Measurements from ENCODE around the gene ZNF217.
"Not testable (repeated sequence)": the region's sequence is repeated elsewhere in the genome, so short reads cannot be mapped to it uniquely, and the experiment has no call there.

The ZNF217 gene

DNA sequence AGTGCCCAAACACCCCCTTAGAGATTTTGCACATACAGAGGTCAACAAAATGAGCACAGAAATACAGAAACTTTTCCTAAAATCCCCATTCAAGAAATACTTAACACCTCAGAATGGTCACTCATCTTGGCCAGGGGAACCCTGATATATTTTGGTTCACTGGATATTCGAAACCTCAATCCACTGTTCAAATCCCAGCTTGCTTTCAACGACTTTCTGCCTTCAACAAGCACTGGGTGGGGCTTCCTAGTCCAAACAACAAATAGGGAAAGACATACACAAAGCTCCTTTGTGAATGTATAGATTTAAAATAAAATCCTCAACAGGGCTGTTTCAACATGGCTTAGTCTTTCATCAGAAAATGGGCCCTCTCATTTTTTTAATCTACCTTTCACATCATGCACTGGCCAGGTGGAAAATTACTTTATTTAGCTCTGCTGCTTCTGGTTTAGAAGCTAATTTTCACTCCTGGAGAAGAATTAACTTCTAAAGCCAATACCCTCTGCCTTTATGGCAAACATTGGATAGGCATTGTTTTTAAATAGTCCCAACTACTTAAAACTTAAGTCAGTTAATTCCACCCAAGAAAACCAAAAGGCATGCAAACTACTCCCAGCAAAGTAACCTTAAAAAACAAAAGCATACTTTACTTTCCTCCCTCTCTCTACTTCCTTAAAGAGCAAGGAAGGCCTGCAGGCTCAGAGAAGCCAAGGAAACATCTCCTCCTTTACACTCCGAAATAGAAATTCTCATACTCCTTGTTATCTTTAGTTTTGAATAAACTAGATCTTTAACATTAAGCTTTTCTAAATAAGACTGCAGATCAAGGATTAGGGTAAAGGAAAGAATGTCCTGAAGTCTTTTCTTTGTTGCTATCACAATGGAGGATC, 9.7 kb downstream of the ZNF217 start:
- not testable (repeated sequence) for DNase-seq (ENCODE audit: low read depth in 2 of 2)

DNA sequence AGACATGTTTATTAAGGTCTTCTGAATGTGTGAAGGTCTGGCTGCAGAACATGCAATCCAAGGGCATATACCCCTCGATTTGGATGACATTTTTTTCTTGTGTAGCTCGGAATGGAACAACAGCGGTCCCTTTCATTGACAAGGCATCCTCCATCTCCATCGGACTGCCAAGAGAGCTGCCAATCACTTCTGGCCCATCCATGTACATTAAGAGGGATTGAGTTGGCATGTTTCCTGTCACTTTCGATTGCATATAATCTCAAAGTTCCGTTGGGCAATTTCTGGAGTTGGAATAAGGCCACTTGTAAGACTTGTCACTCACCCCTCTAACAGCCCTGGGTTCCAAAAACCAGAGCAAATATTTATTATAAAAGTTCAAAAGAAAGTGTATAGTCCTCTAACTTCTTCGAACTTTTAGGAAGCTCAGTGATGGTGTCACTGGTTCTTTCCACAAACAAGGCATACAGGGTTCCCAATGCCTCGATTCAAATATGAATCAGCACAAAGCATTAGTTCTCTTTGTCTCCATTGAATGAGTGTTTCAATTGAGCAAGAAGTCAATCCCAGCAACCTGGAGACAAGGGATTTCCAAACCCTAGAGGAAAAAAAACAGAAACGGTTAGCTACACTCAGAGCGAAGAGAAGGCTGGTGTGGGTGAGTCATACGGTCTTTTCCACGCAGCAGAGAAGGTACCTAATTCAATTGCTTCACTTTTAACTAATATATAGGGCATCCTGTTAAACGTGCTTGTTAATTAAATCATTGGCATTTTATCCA, 10.9 kb downstream of the ZNF217 start:
- peak; percentile 75 to 80 for DNase-seq (ENCODE audit: low read depth in 2 of 2)

DNA sequence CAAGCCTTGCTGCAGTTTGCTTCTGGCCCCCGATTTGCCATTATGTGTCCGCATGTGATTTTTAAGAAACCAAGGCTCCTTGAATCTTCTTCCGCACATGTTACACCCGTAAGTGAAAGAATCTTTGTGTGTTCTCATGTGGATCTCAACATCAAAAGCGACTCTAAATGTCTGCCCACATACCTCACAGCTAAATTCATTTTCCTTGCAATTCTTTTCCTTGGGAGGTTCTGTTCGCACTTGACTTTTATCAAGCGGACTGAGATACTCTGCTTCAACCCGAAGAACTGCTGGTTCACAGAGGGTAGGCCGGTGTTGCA, 11.4 kb downstream of the ZNF217 start:
- no peak for DNase-seq (ENCODE audit: low read depth in 2 of 2)

DNA sequence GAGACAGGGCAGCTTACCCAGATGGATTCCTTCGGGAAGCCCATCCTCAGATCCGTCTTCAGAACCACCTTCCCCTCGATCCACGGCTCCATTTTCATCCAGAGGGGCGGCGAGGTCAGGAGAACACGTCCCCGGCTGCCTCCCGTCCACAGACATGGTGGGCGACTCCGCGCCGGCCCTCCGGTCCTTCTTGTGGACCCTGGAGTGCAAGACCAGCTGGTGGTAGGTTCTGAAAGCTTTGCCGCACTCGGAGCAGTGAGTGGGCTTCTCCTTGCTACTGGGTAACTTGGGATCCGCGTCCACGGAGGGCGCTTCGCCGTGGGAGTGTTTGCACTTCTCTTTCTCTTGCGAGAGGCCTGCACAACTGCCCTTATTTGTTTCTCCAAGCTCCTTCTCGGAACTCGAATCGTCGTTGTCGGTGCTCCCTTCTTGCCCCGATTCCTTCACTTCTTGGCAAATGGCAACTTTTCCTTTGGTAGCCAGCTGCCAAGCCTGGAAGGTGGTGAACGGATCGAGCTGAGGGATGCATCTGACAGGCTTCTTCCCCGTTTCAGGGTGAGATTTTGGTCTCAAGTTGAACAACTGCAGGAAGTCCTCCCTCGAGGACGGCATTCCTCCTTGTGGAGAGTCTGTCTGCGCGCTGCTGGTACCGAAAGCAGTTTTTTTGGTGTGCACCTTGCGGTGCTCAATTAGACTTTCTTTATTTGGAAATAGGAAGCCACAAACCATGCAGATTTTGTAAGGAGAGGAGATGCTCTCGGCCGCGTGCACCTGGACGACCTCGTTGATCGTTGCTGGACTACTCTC, 12.0 kb downstream of the ZNF217 start:
- DNase-seq (ENCODE audit: low read depth in 2 of 2): no peak

DNA sequence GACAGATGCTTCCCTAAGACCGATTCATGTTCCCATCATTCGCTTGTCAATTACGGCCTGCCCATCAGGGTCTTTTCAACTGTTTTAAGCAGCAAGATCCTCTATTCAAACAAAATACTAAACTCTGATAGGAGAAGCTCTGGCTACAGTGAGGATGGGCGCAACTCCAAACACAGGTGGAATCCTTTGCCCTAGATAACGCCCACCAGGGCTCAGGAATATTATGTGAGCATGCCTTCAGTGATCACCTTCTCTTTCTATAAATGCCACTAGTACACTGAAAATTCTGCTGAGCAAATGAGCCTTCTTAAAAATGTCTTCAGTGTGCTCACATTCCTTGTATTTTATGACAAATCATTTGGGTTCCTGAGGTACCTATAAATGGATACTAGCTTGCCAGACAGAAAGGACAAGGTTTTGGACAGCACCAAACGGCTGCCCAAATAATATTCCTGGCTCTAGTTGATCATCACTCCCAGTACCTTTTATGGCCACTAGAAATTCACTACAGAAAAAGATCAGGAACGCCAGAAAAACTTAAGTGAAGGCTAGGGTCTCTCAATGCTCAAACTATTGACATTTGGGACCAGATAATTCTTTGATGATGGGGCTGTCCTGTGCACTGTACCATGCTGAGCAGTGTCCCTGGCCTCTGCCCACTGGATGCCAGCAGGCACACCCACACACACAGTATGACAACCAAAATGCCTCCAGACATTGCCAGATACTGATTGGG, 13.1 kb downstream of the ZNF217 start:
- no peak for DNase-seq (ENCODE audit: low read depth in 2 of 2)

DNA sequence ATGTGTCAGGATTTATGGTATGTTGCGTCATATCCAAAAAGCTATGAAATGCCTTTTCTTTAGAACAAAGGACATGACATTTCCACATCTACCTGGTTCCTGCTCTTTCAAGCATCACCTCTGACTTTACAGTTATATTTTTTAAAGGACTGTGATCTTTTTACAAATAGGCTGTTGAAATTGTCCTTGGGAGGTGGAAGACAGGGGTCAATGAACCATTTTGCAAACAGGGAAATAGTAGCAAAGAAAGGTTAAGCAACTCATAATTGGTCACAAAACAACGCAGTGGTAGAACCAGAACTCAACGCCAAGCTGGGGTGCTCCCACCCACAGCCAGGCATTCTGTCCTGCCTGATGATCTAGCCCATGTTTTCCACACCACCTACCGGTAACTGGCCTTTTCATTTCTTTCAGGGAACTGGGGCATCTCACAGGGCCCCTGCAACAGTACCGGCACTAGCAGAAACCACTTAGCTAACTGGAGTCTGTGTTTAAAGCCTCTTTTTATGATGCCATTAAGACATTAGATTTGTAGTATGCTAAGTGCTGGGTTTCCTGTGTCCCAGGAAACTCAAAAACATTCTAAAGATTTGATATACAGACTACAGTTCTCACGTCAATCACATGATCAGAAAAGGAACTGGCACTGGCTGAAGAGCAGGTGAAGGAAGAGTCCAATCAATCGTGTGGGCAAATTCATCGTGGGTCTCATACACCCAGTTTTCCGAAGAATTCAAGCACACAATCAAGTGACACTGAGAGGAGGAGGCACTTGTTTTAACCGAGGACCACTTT, 13.9 kb downstream of the ZNF217 start:
- peak; percentile 44 to 61 for DNase-seq (ENCODE audit: low read depth in 2 of 2)

DNA sequence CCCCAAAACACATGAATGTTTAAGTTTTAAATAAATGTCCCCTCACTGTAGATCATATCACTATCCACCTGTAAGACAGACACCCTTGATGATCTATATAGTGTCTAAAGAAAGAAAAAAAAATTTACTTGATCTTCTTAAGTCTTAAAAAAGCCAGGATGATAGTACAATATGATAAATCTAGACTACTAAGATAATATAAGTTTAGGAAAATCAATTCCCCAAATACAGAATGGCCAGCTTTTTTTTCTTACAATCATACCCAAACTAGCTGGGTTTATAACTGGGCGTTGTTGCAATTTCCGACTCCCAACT, 14.4 kb downstream of the ZNF217 start:
- DNase-seq (ENCODE audit: low read depth in 2 of 2): no peak

DNA sequence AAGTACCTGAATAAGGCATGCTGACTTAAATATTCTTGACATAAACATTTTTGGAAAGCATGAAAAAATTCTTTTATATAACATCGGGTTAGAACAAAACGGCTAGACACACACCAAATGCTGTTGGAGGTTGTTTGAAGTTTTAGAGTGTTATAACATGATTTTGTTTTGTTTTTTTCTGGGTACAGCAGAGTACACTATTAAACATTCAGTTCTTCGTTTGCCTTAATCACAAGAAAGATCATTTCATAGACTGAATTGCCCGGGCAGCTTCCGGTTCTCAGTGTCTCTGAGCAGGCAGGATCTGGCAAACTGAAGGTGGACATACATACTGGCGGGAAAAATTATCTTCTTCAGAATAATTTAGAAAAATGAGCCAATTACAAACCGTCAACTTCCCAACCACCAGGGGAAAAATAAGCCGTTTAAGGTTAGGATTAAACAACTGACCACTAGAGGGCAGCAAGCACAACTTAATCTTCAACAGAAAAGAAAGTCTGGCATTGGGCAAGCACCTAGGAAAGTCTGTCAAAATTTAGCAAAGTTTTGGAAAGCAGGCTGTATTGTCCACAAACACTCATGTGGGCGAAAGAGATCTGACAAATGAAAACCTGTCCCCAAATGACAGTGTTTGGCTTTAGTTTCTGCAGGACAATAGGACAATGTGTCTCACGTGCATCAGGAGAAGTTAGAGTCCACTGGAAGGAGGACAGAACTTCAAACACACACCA, 15.0 kb downstream of the ZNF217 start:
- peak; percentile 75 to 80 for DNase-seq (ENCODE audit: low read depth in 2 of 2)

DNA sequence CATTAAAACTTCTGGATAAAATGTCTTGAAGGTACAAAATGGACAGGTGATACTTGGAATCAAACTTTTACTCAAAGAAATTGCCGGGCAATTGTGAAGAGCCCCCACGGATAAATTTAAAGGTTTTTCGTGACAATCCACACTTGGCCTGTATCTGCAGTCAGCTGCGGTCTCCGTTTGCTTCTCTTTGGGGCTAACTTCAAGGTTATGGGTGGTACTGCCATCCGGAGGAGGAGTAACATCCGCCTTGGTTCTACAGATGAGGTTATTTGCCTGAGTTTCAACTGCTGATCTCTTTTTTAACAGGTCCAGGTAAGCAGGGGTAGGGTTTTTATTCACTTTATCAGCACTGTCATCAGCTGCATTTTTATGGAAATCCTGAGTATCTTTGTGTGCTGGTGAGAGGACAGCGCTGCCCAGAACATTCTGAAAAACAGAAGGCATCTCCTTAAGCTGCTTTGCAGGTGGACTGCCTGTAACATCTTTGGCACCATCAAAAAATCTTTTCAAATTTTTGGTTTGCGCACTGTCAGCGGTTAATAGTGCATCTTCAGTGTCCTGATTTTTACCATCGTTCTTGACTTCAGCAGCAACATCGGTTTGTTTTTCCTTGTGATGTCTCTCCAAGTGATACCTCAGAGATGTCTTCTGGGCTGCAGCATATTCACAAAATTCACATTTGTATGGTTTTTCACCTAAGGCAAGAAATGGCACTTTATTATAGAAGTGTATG, 16.9 kb downstream of the ZNF217 start:
- DNase-seq (ENCODE audit: low read depth in 2 of 2): no peak

DNA sequence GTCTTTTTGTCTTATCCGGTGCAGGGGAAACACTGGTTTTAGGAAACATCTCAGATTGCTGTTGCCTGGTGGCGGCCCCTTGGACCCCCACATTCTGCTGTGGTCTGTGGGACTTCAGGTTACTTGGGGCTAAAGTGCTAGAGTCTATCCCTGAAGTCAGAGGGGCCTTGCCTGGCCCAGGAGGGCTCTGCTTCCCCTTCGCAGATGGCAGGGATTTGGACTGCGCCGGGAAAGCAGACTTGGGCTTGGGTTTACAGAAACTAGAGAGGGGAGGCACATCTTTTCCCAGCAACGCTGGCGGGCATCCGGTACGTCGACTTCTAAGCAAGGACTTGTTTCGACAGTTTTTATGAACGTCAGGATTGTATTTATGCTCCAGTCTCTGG, 17.5 kb downstream of the ZNF217 start:
- DNase-seq (ENCODE audit: low read depth in 2 of 2): no peak

DNA sequence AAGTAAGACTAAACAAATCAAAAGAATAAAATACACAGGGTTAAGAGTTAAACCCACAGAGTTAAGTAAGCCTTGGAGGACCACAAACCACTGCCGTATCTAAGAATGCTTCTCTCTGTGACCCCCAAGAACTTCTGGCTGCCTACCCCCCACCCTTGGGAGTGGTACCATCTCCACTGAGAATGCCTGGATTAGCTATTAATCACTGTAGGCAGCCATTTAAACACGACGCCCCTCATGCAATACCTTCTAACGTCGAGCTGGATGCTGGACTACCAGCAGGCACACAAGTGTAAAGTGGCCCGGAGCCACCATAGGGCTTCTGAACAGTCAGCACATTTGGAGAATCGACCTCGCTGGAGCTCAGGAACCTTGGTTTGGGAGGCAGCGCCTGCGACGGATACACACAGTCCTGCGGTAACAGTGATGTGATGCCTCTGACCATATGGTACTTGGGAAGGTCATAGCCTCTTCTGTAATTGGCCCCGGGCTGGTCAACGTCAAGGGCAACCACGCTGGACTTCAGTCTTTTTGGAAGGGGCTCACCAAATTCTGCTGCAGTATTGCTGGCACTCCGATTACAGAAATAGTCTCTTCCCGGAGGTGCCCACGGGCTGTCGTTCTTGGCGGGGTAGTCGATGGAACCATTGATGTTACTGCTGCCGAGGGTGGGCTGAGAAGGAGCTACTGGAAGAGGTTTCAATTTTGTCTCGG, 18.0 kb downstream of the ZNF217 start:
- no peak for DNase-seq (ENCODE audit: low read depth in 2 of 2)

DNA sequence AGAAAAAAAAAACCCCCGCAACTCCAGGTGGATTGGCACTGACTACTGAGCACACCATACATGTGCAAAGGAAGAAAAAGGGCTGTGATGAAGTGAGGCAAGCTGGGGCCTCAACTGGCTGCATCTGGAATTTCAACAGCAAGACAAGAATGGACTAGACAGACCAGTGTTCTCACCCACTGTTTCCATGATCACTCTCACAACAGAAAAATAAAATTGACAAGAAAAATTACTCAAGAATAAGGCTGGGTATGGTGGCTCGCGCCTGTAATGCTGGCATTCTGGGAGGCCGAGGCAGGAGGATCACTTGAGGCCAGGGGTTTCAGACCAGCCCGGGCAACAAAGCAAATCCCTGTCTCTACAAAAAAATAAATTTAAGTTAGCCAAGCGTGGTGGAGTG, 18.8 kb downstream of the ZNF217 start:
- DNase-seq (ENCODE audit: low read depth in 2 of 2): no peak

DNA sequence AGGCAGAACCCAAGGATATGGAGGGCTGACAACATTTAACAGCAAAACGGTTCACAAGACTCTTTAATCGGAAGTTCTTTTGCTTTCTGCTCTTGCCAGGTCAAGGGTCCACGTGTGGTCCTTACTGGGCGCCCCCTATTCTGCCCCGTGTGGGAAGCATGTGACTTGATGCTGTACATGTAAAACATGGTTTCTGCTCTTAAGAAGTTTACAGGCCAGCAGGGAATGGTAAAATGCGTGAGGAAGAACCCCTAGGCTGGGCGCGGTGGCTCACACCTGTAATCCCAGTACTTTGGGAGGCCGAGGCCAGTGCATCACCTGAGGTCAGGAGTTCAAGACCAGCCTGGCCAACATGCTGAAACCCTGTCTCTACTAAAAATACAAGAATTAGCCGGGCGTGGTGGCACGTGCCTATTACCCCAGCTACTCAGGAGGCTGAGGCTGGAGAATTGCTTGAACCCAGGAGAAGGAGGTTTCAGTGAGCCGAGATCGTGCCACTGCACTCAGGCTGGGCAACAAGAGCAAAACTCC, 19.3 kb downstream of the ZNF217 start:
- no peak for DNase-seq (ENCODE audit: low read depth in 2 of 2)

DNA sequence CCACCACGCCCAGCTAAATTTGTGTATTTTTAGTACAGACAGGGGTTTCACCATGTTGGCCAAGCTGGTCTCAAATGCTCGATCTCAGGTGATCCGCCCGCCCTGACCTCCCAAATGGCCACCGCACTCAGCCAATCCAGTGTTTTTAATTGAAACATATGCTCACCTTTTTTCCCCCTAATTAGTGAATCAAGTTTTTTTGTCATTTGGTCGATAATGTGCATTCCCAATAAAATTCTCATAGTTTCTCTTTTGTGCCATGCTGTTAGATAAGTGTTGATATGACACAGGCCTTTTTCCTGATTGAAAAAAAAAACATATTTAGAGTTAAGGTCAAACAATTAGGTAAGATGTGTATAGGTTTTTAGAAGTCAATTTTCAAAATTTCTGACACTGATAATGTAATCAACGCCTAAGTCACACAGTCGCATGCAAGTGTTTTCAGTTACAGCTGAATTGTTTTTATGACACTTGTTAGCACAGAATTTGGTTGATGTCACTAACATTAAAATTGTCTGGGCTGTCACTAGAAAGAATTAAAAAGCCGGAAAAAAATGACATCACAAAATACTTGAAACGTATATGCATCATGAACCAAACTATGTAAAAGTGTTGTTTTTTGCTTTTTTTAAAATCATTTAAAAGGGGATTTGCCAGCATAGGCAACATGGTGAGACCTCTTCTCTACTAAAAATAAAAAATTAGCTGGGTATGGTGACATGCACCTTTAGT, 21.9 kb downstream of the ZNF217 start:
- no peak for DNase-seq (ENCODE audit: low read depth in 2 of 2)

DNA sequence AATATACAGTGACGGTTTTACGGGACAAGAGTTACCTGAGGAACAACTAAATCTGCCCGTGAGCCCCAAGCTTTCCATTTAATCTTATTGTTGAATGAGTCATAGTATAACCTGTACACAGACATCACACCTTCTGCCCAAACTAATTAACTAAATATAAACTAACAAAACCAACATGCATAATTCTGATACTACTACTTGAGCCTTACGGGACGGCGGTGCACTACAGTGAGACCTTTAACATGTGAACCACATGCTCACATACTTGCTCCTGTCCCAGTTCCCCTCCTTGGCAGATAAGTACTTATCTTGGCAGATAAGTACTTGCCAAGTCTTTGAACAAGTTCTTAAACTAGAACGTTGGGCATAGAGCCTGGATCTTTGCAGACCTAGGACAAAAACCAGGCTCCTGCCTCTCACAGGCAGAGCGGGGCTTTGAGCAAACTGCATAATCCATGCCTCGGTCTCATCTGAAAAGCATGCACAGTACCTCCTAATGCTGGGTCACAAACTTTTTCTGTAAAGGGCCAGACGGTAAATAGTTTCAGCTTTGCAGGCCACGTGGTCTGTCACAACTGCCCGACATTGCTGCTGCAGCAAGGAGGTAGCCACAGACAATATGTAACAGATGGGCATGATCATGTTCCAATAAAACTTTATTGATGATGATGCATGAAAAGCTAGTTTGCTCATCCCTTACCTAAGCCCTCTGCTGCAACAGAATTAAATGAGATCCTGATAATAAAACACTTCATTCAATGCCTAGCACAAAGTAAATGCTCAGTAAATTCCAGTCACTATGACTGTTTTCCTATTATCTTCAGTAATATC, 23.0 kb downstream of the ZNF217 start:
- no peak for DNase-seq (ENCODE audit: low read depth in 2 of 2)

DNA sequence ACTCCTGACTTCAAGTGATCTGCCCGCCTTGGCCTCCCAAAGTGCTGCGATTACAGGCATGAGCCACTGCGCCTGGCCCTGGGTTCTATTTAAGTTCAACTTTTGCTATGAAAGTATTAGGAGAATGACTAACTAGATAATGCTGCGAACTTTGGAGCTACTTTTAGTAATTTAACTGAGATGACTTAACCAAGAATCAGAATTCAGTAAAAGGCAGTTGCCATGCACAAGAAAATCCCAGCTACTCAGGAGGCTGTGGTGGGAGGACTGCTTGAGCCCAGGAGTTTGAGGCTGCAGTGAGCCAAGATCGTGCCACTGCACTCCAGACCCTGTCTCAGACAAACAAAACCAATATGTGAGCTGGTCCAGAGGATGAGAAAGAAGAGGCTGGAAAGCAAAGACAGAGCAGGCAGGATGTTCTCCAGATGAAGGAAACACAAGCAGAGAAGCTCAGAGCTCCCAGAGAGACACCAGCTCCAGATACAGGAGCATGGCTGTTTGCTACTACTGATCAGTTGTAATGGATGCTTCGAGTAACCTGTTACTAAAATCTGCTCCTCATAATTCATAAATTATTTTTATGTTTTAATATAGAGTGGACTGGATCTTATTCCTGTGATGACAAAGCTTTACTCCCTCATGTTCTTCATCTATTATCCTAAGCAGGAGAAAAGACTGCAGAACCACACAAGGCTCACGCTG, 23.9 kb downstream of the ZNF217 start:
- no peak for DNase-seq (ENCODE audit: low read depth in 2 of 2)

DNA sequence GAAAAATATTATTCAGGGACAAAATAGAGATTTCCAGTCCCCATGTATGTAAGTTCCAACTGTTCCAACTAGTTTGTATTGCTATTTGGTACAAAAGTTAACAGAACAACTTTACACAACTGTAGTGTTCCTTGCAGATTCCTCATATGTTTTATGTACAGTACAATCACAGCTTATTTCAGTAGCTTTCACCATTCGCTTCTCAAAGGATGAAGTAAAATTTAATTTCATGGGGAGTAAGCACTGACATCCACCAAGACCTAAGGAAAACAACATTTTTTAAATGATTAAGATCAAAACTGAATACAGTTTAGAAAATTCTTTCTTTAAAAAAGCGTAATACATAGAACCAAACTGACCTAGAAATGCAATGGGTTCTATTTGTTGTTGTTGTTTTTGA, 24.6 kb downstream of the ZNF217 start:
- DNase-seq (ENCODE audit: low read depth in 2 of 2): no peak

All from fibroblast of skin of left quadriceps (primary cell).